GM12891 (cell line): ENCODE data around the gene ANKFN1.
"Not testable (repeated sequence)": the region's sequence is repeated elsewhere in the genome, so short reads cannot be mapped to it uniquely, and the experiment has no call there.

Experiments
- DNase-seq: peaks from one replicate; pipeline ENCODE4 v3.0.0; 2011; ENCODE audit warnings: low spot score; ENCODE audit not compliant: insufficient read length
- FAIRE-seq: peaks from 2 replicates; lab custom pipeline; 2011; peaks lifted over from hg19 to GRCh38; lab: Jason Lieb, UNC
- PAX5 ChIP-seq: IDR thresholded peaks from 2 replicates; pipeline ENCODE4 v1.6.1; 2011; ENCODE audit warnings: low read length, moderate library complexity, mild to moderate bottlenecking; ENCODE audit not compliant: insufficient read depth, severe bottlenecking
- POLR2A ChIP-seq: IDR thresholded peaks from 2 replicates; pipeline ENCODE4 v1.6.1; 2011; ENCODE audit warnings: low read depth, low read length, control low read depth
- POLR2AphosphoS5 ChIP-seq: IDR thresholded peaks from 2 replicates; pipeline ENCODE4 v1.6.1; 2011; ENCODE audit warnings: low read depth, low read length, control low read depth
- POU2F2 ChIP-seq: IDR thresholded peaks from 2 replicates; pipeline ENCODE4 v1.6.1; 2011; ENCODE audit warnings: low read depth, mild to moderate bottlenecking, control low read depth, low read length, moderate library complexity
- SPI1 ChIP-seq: IDR thresholded peaks from 2 replicates; pipeline ENCODE4 v1.6.1; 2011; ENCODE audit warnings: low read depth, low read length, control low read depth
- TAF1 ChIP-seq: IDR thresholded peaks from 2 replicates; pipeline ENCODE4 v1.6.1; 2011; ENCODE audit warnings: low read depth, low read length, control low read depth

The ANKFN1 gene

GRCh38 chr17:56269556-56270389, 116.5 kb downstream of the ANKFN1 start:
- FAIRE-seq (no peak), DNase-seq (no peak)
- no peak for TF ChIP-seq POU2F2
- TF ChIP-seq TAF1, result no peak
- TF ChIP-seq POLR2AphosphoS5, result no peak
- no peak for TF ChIP-seq PAX5
- no peak for TF ChIP-seq SPI1
- TF ChIP-seq POLR2A, result no peak

- FAIRE-seq (no peak), DNase-seq (no peak)
- TF ChIP-seq SPI1 (no peak), POLR2A (no peak), PAX5 (no peak), POLR2AphosphoS5 (no peak), POU2F2 (no peak), TAF1 (no peak)
These were observed 121.2 kb downstream of the ANKFN1 start for GRCh38 chr17:56274491-56274890.

GRCh38 chr17:56284482-56284881, 131.2 kb downstream of the ANKFN1 start:
- no peak for DNase-seq
- FAIRE-seq, result no peak
- TF ChIP-seq POLR2A (no peak), SPI1 (no peak), PAX5 (no peak), TAF1 (no peak)

GRCh38 chr17:56288786-56289185, 135.5 kb downstream of the ANKFN1 start:
- FAIRE-seq, result not testable (repeated sequence)

GRCh38 chr17:56289321-56289720, 136.0 kb downstream of the ANKFN1 start:
- no peak for FAIRE-seq
- DNase-seq, result no peak
- no peak for TF ChIP-seq POU2F2
- no peak for TF ChIP-seq POLR2AphosphoS5
- TF ChIP-seq SPI1, result no peak
- no peak for TF ChIP-seq PAX5
- no peak for TF ChIP-seq POLR2A
- TF ChIP-seq TAF1, result no peak

More at GRCh38 chr17:56288786-56289185, 135.5 kb downstream of the ANKFN1 start:
- DNase-seq, result not testable (repeated sequence)

- no peak for FAIRE-seq
- TF ChIP-seq POLR2AphosphoS5, result no peak
- TF ChIP-seq POU2F2, result no peak
- no peak for TF ChIP-seq SPI1
- TF ChIP-seq PAX5, result no peak
- no peak for TF ChIP-seq POLR2A
- no peak for TF ChIP-seq TAF1
- DNase-seq, result no peak
These were observed 137.0 kb downstream of the ANKFN1 start for GRCh38 chr17:56290101-56290801.

GRCh38 chr17:56290802-56291118, 137.5 kb downstream of the ANKFN1 start:
- DNase-seq (no peak), FAIRE-seq (no peak)
- TF ChIP-seq SPI1 (no peak), TAF1 (no peak), POLR2AphosphoS5 (no peak), POU2F2 (no peak), POLR2A (no peak), PAX5 (no peak)

- FAIRE-seq (no peak), DNase-seq (no peak)
- TF ChIP-seq PAX5, result no peak
- TF ChIP-seq POLR2AphosphoS5, result no peak
- no peak for TF ChIP-seq POLR2A
- no peak for TF ChIP-seq POU2F2
- TF ChIP-seq SPI1, result no peak
- no peak for TF ChIP-seq TAF1
These were observed 138.0 kb downstream of the ANKFN1 start for GRCh38 chr17:56291226-56291805.

GRCh38 chr17:56292010-56292409, 138.7 kb downstream of the ANKFN1 start:
- no peak for DNase-seq
- TF ChIP-seq POLR2AphosphoS5 (no peak), POLR2A (no peak), SPI1 (no peak), PAX5 (no peak), TAF1 (no peak), POU2F2 (no peak)
- FAIRE-seq, result no peak

- FAIRE-seq (no peak), DNase-seq (no peak)
- TF ChIP-seq PAX5 (no peak), SPI1 (no peak), TAF1 (no peak), POLR2AphosphoS5 (no peak), POU2F2 (no peak), POLR2A (no peak)
These were observed 139.3 kb downstream of the ANKFN1 start for GRCh38 chr17:56292578-56292977.
